GM12878 (cell line): ENCODE measurements around the gene HCN4.

Source experiments
- FOXM1 ChIP-seq: IDR thresholded peaks from 2 replicates; pipeline ENCODE4 v1.6.1; 2012; ENCODE audit warnings: low read depth, mild to moderate bottlenecking, inconsistent platforms, low read length, moderate library complexity
- POLR2A ChIP-seq: IDR thresholded peaks from 2 replicates; pipeline ENCODE4 v1.6.1; 2011; ENCODE audit warnings: low read depth, mild to moderate bottlenecking, low read length
- SREBF2 ChIP-seq: IDR thresholded peaks from 2 replicates; pipeline ENCODE4 v1.6.1; 2012; ENCODE audit warnings: mild to moderate bottlenecking, low read length

DNA sequence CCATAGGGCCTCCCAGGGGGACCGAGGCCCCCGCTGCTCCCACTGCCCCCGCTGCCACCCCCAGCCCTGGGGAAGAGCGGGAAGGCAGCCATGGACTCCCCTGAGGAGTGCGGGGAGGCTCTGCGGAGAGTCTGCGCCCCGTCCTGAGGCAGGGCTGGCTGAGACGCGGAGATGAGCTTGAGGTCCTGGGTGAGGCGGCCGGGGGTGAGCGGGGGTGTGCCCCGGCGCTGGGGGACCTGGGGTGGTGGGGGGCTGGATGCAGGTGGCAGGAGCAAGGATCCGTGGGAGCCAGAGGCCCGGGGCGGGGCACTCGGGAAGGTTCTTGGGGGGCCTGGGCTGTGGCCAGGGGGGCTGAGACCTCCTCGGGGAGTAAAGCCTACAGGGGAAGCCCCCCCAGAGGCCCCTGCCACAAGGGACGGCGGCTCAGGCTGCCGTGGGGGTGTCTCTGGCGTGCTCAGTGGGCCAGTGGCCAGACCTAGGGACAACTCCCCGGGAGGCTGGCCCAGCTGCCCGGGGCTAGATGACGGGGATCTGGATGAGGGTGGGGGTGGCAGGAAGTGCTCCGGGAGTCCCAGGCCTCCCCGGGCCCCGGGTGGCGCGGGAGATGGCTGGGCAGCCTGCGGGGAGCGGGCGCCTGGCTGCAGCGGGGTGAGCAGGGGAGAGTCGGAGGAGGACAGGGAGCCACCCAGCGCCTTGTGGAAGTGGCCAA, 45.9 kb downstream of the HCN4 start:
- TF ChIP-seq POLR2A (no peak), SREBF2 (no peak), FOXM1 (no peak)
